CD4-positive, alpha-beta T cell treated with Interleukin-6 for 4 hours (primary cell): Measurements from ENCODE around the gene MNAT1.
"Not testable (repeated sequence)": the region's sequence is repeated elsewhere in the genome, so short reads cannot be mapped to it uniquely, and the experiment has no call there.

ENCODE experiments used
- DNase-seq: peaks from one replicate; pipeline ENCODE4 v3.0.0-alpha.2; 2020; ENCODE audit warnings: mixed read lengths

MNAT1 gene

DNA sequence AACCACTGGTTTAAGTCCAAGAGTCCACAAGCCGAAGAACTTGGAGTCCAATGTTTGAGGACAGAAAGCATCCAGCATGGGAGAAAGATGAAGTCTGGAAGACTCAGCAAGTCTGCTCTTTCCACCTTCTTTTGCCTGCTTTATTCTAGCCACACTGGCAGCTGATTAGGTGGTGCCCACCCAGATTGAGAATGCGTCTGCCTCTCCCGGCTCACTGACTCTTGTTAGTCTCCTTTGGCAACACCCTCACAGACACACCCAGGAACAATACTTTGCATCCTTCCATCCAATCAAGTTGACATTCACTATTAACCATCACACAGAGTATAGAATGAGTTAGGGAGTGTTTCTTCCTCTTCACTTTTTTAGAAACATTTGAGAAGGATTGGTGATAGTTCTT lies 156.1 kb downstream of the MNAT1 start:
- not testable (repeated sequence) for DNase-seq

DNA sequence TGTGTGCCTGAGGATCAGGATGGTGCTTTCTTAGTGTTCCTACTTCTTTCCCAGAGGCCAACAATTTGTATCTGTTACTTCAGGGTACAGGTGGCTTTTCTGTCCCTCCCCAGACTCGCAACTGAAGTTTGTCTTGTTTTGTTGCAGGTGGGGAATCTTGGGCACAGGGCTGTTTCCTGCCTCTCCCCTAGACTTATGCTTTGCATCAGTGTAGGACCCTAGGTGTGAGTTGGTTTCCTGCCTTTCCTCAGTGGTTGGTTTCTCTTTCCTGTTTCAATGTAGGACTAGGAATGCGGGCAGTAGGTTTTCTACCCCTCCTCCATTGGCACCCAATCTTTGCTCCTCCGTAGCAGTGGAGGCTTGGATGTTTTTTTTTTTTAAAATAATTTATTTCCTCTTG lies 159.3 kb downstream of the MNAT1 start:
- DNase-seq: no peak

DNA sequence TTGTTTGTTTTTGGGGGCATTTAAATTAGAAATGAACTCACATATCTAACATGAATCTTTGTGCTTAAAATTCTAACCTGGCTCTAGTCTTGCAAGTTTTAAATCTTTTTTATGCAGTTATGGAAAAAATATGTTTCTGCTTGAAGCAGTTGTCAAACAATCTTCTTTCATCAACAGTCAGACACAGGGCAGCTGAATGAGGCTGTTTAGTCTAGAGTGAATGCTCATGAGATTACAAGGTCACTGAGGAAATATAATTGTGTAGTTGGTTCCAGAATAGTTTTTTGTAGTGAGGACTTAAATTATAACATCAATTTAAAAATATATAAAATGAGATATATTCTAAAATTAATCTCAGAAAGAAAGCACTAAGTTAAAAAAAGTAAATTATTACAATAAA lies 169.8 kb downstream of the MNAT1 start:
- no peak for DNase-seq

GRCh38 chr14:60905923-60906322 lies 171.4 kb downstream of the MNAT1 start:
- DNase-seq: no peak

DNA sequence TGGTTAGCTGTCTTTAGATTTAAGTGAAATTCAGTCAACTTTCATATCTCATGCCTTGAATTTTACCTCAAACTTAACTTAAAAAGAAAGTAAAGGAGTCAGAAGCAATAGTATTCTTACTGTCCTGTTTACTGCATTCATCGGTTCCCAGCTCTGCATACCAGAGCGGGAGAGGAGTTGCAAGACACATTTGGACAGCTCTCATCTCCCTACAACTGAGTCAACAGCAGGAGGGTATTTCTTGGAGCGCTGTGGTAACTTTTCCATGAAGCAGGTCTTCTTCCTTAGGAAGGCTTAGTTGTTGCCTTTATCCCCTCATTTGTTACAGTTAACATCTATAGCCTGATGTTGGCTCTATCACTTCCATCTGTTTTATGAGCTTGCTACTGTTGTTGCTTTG lies 181.2 kb downstream of the MNAT1 start:
- no peak for DNase-seq

DNA sequence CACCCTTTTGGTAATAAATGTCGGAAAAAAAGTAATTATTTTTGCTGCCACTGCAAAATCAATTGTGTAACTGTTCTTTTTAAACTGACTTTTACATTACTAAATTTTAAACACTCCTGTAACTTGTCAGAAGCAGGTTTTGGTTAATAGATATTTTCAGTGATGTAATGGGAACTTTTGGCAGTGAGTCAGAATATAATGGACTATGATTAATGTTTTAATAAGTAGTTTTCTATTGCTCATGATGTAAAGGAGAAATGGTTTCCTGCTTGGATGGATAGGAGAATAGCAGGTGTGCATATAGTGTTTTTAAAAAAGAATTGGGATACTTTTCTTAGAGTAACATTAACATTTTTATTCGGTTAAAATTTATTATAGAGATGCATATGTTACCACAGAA lies 187.5 kb downstream of the MNAT1 start:
- no peak for DNase-seq

GRCh38 chr14:60925286-60925685 lies 190.7 kb downstream of the MNAT1 start:
- DNase-seq: no peak

GRCh38 chr14:60926002-60926401 lies 191.4 kb downstream of the MNAT1 start:
- no peak for DNase-seq

- no peak for DNase-seq
Observed at GRCh38 chr14:60931218-60931617, 196.7 kb downstream of the MNAT1 start.

- DNase-seq: no peak
Observed at GRCh38 chr14:60933920-60934655, 199.5 kb downstream of the MNAT1 start.

- no peak for DNase-seq
Observed at GRCh38 chr14:60935319-60935718, 200.8 kb downstream of the MNAT1 start.

DNA sequence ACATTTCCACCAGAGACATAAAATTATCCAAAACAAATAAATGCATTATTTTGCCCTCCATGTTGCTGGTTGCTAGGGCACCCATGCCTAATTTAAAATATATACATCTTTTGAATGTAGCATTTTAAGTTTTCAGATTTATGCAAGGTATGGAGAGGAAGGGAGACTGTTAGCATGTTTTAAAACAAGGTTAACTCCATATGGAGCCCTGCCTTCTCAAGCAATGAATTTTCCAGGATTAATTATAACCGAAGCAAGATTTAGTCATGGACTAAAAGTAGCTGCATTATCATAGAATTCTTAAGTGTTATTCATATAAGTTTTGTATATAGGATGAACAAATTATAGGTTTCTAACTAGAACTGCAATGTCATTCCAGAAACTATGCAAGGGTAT lies 209.1 kb downstream of the MNAT1 start:
- DNase-seq: no peak

GRCh38 chr14:60944204-60944603 lies 209.6 kb downstream of the MNAT1 start:
- DNase-seq: no peak

DNA sequence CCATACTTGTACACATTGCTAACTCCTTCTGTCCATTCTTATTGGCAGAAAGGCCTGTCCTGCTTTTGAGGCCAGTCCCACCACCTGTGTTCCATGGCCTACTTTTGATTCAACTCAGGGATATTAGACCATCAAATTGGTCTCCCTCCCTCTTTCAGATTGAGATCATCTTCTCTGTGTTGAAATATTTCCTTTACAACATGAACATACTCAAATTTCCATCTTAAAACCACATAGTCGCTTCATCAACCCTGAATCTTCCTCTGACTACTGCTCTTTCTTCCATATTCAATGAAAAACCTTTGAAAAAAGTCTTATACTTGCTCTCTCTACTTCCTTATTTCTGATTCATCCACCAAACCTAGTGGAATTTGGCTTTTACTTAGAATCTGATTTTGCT lies 211.4 kb downstream of the MNAT1 start:
- no peak for DNase-seq

GRCh38 chr14:60946773-60947172 lies 212.2 kb downstream of the MNAT1 start:
- no peak for DNase-seq

- DNase-seq: no peak
Observed at GRCh38 chr14:60951776-60952435, 217.3 kb downstream of the MNAT1 start.

DNA sequence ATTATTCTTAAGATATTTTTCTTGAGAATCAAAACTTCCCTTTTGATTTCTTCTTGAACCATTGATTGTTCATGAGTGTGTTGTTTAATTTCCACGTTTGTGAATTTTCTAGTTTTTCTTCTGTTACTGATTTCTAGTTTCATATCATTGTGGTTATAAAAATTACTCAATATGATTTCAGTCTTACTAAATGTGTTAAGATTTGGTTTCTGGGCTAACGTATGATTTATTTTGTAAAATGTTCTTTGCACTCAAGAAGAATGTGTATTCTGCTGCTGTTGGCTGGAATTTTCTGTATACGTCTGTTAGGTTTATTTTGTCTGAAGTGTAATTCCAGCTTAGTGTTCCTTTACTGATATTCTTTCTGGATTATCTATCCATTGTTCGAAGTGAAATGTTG lies 221.6 kb downstream of the MNAT1 start:
- no peak for DNase-seq

DNA sequence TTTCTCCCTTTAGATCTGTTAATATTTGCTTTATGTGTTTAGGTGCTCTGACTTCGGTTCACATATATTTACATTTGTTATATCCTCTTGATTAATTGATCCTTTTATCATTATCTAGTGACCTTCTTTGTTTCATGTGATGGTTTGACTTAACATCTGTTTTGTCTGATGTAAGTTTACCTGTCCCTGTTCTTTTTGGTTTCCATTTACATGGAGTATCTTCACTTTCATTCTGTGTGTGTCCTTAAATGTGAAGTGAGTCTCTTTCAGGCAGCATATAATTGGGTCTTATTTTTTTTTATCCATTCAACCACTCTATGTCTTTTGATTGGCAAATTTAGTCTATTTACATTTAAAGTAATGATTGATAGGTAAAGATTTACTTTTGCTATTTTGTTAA lies 222.1 kb downstream of the MNAT1 start:
- no peak for DNase-seq

DNA sequence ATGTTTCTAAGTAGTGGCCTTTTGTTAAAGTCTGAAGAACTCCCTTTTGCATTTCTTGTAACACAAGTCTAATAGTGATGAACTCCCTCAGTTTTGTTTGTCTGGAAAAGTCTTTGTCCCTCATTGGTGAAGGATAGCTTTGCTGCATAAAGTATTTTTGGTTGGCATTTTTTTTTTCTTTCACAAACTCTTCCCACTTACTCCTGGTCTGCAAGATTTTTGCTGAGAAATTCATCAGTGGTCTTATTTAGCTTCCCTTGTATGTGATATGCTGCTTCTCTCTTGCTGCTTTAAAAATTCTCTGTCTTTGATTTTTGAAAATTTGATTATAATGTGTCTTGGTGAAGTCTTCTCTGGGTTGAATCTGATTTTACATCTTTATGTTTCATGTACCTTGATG lies 223.6 kb downstream of the MNAT1 start:
- no peak for DNase-seq

DNA sequence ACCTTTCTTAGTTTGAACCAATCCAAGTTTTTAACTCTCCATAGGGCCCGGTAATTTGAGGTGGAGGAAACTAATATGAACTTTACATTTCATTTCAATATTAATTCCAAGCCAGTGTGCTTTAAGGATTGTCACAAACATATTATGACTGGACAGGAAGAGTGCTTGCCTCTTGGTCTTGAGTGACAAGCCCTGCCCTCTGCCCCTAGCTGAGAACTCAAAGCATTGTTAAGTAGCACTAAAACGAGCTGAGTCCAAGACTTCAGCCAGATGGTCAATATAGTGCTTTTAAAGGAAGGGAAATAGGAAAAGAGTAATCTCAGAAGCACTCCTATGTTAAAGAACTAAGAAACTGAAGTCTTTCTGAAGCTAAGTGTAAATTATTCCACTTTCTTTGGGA lies 229.2 kb downstream of the MNAT1 start:
- no peak for DNase-seq

DNA sequence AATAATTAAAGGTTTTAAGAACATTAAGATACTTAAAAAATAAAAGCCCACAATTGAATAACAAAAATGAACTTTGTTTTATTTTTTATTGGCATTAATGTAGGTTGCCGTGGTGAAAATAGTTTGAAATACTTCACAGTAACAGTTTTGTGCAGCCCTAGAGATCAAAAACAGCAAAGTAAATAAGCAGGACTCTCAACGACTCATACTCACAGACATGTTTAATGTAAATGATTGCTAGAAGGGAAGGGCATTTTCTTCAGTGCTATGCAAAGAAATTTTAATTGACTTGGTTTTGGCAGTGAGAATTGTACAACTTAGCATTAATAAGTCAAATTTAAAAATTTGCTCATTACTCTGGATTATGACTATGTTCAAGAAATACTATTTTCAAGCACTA lies 230.3 kb downstream of the MNAT1 start:
- DNase-seq: no peak

- no peak for DNase-seq
Observed at GRCh38 chr14:60965402-60965801, 230.8 kb downstream of the MNAT1 start.

GRCh38 chr14:60968099-60968498 lies 233.5 kb downstream of the MNAT1 start:
- no peak for DNase-seq

DNA sequence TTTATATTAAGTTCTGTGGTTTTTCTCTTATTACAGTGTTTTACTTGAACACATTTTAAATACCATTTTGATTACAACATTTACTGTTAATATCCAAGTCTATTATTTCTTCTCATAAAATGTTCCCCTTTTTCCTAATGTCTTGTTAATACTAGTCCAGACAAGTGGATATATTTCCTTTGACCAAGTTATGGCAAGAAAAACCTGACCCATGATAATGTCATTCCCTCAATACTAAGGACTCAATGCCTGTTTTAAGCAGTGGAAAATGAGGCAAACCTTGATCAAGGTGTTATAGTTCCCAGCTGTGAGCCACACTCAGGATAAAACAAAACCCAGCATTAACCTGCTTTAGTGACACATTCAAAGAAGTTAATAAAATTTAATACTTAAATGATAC lies 234.1 kb downstream of the MNAT1 start:
- DNase-seq: no peak

- DNase-seq: no peak
Observed at GRCh38 chr14:60970146-60970545, 235.6 kb downstream of the MNAT1 start.
